HG03108 (cell line): ENCODE results near the gene CAD.
"Not testable (repeated sequence)": the region's sequence is repeated elsewhere in the genome, so short reads cannot be mapped to it uniquely, and the experiment has no call there.

Experiments
- ATAC-seq: cut with Tn5 transposase; IDR thresholded peaks from one replicate; pipeline ENCODE4 v1.9.1; 2021; ENCODE audit warnings: moderate library complexity; ENCODE audit not compliant: unreplicated experiment

CAD gene

GRCh38 chr2:27251766-27252165, 34.6 kb downstream of the CAD start:
- ATAC-seq, result no peak

GRCh38 chr2:27255187-27255586, 38.0 kb downstream of the CAD start:
- ATAC-seq, result no peak

- ATAC-seq, result no peak
These were observed 38.5 kb downstream of the CAD start for GRCh38 chr2:27255660-27256059.

- ATAC-seq, result no peak
These were observed 39.8 kb downstream of the CAD start for GRCh38 chr2:27256855-27257454.

- ATAC-seq, result no peak
These were observed 40.9 kb downstream of the CAD start for GRCh38 chr2:27258051-27258450.

GRCh38 chr2:27261241-27261925, 44.2 kb downstream of the CAD start:
- ATAC-seq, result no peak

- no peak for ATAC-seq
These were observed 44.7 kb downstream of the CAD start for GRCh38 chr2:27261926-27262298.

GRCh38 chr2:27262379-27263286, 45.5 kb downstream of the CAD start, which contains the start of gene SLC30A3:
TSS of gene SLC30A3 (minus strand) at chr2:27263047. CDS start at chr2:27262906, 141 bp downstream.
- ATAC-seq, result no peak

- no peak for ATAC-seq
These were observed 46.4 kb downstream of the CAD start for GRCh38 chr2:27263287-27264252.

- no peak for ATAC-seq
These were observed 47.1 kb downstream of the CAD start for GRCh38 chr2:27264253-27264752.

GRCh38 chr2:27264753-27265535, 47.8 kb downstream of the CAD start:
- no peak for ATAC-seq

GRCh38 chr2:27265536-27265870, 48.3 kb downstream of the CAD start:
- ATAC-seq, result no peak

- ATAC-seq, result not testable (repeated sequence)
These were observed 51.1 kb downstream of the CAD start for GRCh38 chr2:27268296-27268695.

GRCh38 chr2:27270131-27270530, 53.0 kb downstream of the CAD start:
- ATAC-seq, result no peak

- no peak for ATAC-seq
These were observed 53.5 kb downstream of the CAD start for GRCh38 chr2:27270670-27271069.

GRCh38 chr2:27271631-27272340, 54.6 kb downstream of the CAD start:
- ATAC-seq, result no peak

- not testable (repeated sequence) for ATAC-seq
These were observed 55.7 kb downstream of the CAD start for GRCh38 chr2:27272537-27273522.
